ENCODE measurements around the gene MAP1A. TPM values are rescaled to one million over a fixed set of nuclear protein-coding genes. Genes with fewer than 3 reads are reported as not detected.

The MAP1A gene
- total and polyA plus RNA-seq, 2 of the 13 experiments (the other 11 are each of a cell fraction or from before 2014, with no cell fraction given) = 0.01 to 0.07 TPM

GRCh38 chr15:43510200-43511011 is 7.0 kb upstream of the MAP1A start (continued):
- TF ChIP-seq ETV6 (CRISPR knock-in tag; conservative IDR thresholded peaks at IDR 0.05) (no peak), ZNF292 (CRISPR knock-in tag; IDR thresholded peaks at IDR 0.05; ENCODE audit: borderline replicate concordance, low read depth) (no peak), AGO2 (optimal IDR thresholded peaks at IDR 0.05; ENCODE audit: low read depth, low read length) (no peak), ZNF224 (CRISPR knock-in tag; IDR thresholded peaks at IDR 0.05) (no peak), ZNF441 (CRISPR knock-in tag; IDR thresholded peaks at IDR 0.05; ENCODE audit: borderline replicate concordance) (no peak), HNF4A (CRISPR knock-in tag; IDR thresholded peaks at IDR 0.05) (0 out of 2 replicates have a peak, but pooled peaks have one; percentile 23), FOXM1 (CRISPR knock-in tag; IDR thresholded peaks at IDR 0.05) (no peak), SP4 (CRISPR knock-in tag; IDR thresholded peaks at IDR 0.05) (peak; percentile 96), ZNF33A (CRISPR knock-in tag; IDR thresholded peaks at IDR 0.05; ENCODE audit: borderline replicate concordance) (no peak), AGO1 (IDR thresholded peaks at IDR 0.05; ENCODE audit: low read depth, low read length, poor library complexity, severe bottlenecking) (no peak), ZNF101 (CRISPR knock-in tag; IDR thresholded peaks at IDR 0.05; ENCODE audit: borderline replicate concordance, low read depth) (no peak), ZNF775 (CRISPR knock-in tag; IDR thresholded peaks at IDR 0.05; ENCODE audit: borderline replicate concordance) (no peak), DR1 (CRISPR knock-in tag; IDR thresholded peaks at IDR 0.05) (no peak), WIZ (CRISPR knock-in tag; IDR thresholded peaks at IDR 0.05) (no peak), FLYWCH1 (CRISPR knock-in tag; IDR thresholded peaks at IDR 0.05) (no peak), GTF2F1 (IDR thresholded peaks at IDR 0.05; ENCODE audit: low read length) (no peak), DMAP1 (CRISPR knock-in tag; IDR thresholded peaks at IDR 0.05) (peak; percentile 61; the same call in 1 of the 2 replicates), ZNF326 (CRISPR knock-in tag; IDR thresholded peaks at IDR 0.05; ENCODE audit: borderline replicate concordance) (no peak), BRD4 (CRISPR knock-in tag; IDR thresholded peaks at IDR 0.05) (no peak), MBD4 (IDR thresholded peaks at IDR 0.05; ENCODE audit: borderline replicate concordance, low read length) (no peak), ZNF598 (CRISPR knock-in tag; IDR thresholded peaks at IDR 0.05; ENCODE audit: borderline replicate concordance) (no peak; the same call in 1 of the 2 replicates), MTF2 (CRISPR knock-in tag; IDR thresholded peaks at IDR 0.05; ENCODE audit: borderline replicate concordance) (no peak), ZNF816 (CRISPR knock-in tag; IDR thresholded peaks at IDR 0.05; ENCODE audit: borderline replicate concordance) (no peak)
- TF ChIP-seq, protein P1, sequence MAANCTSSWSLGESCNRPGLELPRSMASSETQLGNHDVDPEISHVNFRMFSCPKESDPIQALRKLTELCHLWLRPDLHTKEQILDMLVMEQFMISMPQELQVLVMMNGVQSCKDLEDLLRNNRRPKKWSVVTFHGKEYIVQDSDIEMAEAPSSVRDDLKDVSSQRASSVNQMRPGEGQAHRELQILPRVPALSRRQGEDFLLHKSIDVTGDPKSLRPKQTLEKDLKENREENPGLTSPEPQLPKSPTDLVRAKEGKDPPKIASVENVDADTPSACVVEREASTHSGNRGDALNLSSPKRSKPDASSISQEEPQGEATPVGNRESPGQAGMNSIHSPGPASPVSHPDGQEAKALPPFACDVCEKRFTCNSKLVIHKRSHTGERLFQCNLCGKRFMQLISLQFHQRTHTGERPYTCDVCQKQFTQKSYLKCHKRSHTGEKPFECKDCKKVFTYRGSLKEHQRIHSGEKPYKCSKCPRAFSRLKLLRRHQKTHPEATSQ (CRISPR knock-in tag; IDR thresholded peaks at IDR 0.05; ENCODE audit: borderline replicate concordance) = no peak
- TF ChIP-seq, protein P2, sequence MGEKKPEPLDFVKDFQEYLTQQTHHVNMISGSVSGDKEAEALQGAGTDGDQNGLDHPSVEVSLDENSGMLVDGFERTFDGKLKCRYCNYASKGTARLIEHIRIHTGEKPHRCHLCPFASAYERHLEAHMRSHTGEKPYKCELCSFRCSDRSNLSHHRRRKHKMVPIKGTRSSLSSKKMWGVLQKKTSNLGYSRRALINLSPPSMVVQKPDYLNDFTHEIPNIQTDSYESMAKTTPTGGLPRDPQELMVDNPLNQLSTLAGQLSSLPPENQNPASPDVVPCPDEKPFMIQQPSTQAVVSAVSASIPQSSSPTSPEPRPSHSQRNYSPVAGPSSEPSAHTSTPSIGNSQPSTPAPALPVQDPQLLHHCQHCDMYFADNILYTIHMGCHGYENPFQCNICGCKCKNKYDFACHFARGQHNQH (CRISPR knock-in tag; IDR thresholded peaks at IDR 0.05) = peak; percentile 82; the same call in 1 of the 2 replicates
- TF ChIP-seq, protein P3, sequence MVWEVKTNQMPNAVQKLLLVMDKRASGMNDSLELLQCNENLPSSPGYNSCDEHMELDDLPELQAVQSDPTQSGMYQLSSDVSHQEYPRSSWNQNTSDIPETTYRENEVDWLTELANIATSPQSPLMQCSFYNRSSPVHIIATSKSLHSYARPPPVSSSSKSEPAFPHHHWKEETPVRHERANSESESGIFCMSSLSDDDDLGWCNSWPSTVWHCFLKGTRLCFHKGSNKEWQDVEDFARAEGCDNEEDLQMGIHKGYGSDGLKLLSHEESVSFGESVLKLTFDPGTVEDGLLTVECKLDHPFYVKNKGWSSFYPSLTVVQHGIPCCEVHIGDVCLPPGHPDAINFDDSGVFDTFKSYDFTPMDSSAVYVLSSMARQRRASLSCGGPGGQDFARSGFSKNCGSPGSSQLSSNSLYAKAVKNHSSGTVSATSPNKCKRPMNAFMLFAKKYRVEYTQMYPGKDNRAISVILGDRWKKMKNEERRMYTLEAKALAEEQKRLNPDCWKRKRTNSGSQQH (CRISPR knock-in tag; IDR thresholded peaks at IDR 0.05; ENCODE audit: low read depth) = no peak

All from HepG2 (cell line).